Adrenal gland (tissue), 5 donors: ENCODE measurements around the gene PPP2R1A.

Source experiments
- POLR2A ChIP-seq, 2 donors: fragments of 450-650 bp; IDR thresholded peaks; one replicate each; pipeline ENCODE4 v1.6.1; 2017; ENCODE audit warnings: antibody characterized with exemption in 2 of 2, mild to moderate bottlenecking in 2 of 2, moderate library complexity in 1 of 2
- TF ChIP-seq, protein P1 (sequence below), 6 experiments: fragments of 450-650 bp in 4 of 6; fragments of 200-600 bp in 2 of 6; sonication (generic) in 1 of 6; IDR thresholded peaks; 1 replicate in 5 of 6; 2 replicates in 1 of 6; pipeline versions ENCODE4 v1.5.1 to v1.8.0; 2016 to 2021; ENCODE audit warnings: antibody characterized with exemption in 6 of 6, mild to moderate bottlenecking in 2 of 6, moderate library complexity in 1 of 6
- donor health status: DM: no; HTN: no; CAD: no.

DNA sequence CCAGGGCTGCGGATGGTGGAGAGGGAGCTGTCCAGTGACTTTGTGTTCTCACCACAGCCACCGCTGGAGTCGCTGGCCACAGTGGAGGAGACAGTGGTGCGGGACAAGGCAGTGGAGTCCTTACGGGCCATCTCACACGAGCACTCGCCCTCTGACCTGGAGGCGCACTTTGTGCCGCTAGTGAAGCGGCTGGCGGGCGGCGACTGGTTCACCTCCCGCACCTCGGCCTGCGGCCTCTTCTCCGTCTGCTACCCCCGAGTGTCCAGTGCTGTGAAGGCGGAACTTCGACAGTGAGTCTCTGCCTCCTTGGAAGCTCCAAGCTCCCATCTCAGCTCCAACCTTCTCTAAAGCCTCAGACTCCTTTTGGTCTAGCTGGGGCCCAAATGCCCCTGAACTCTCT is 21.4 kb downstream of the PPP2R1A start:
- TF ChIP-seq, protein P1, sequence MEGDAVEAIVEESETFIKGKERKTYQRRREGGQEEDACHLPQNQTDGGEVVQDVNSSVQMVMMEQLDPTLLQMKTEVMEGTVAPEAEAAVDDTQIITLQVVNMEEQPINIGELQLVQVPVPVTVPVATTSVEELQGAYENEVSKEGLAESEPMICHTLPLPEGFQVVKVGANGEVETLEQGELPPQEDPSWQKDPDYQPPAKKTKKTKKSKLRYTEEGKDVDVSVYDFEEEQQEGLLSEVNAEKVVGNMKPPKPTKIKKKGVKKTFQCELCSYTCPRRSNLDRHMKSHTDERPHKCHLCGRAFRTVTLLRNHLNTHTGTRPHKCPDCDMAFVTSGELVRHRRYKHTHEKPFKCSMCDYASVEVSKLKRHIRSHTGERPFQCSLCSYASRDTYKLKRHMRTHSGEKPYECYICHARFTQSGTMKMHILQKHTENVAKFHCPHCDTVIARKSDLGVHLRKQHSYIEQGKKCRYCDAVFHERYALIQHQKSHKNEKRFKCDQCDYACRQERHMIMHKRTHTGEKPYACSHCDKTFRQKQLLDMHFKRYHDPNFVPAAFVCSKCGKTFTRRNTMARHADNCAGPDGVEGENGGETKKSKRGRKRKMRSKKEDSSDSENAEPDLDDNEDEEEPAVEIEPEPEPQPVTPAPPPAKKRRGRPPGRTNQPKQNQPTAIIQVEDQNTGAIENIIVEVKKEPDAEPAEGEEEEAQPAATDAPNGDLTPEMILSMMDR (IDR thresholded peaks at IDR 0.05): no peak
- TF ChIP-seq POLR2A (IDR thresholded peaks at IDR 0.05): no peak
